Measurements from ENCODE around the gene RPL27A.

- no peak for TF ChIP-seq CTCF (IDR thresholded peaks at IDR 0.05)
- no peak for TF ChIP-seq POLR2A (IDR thresholded peaks at IDR 0.05)
Observed at GRCh38 chr11:8729067-8729466, 46.5 kb downstream of the RPL27A start.
